22Rv1 (cell line): Measurements from ENCODE around the gene CXCR1.

Source experiments
- CTCF ChIP-seq: fragments of 450-650 bp; IDR thresholded peaks from 2 replicates; pipeline ENCODE4 v1.5.1; 2017; ENCODE audit warnings: mild to moderate bottlenecking
- ZFX ChIP-seq: fragments of 450-650 bp; IDR thresholded peaks from 2 replicates; pipeline ENCODE4 v1.6.1; 2017; ENCODE audit warnings: antibody characterized with exemption, borderline replicate concordance

- TF ChIP-seq CTCF (no peak), ZFX (no peak)
These were observed 20.7 kb downstream of the CXCR1 start for GRCh38 chr2:218146056-218146455.
